Liver (tissue), 9 donors: ENCODE results near the gene MARCHF9. TPM values are rescaled to one million over a fixed set of nuclear protein-coding genes. Genes with fewer than 3 reads are reported as not detected.

Source experiments
- DNase-seq: peaks from one replicate; pipeline ENCODE4 v3.0.0-alpha.2; 2017; ENCODE audit warnings: low spot score
- H3K27ac ChIP-seq, 2 donors: one replicate each; pipeline ENCODE4 v1.7.0; 2013; ENCODE audit warnings: inconsistent platforms in 2 of 2, low read length in 2 of 2, control low read depth in 1 of 2, low read depth in 1 of 2, mild to moderate bottlenecking in 1 of 2
- H3K27me3 ChIP-seq, 4 donors: one replicate each; pipeline versions ENCODE4 v1.6.1 to v1.7.0; 2013; ENCODE audit warnings: low read length in 3 of 4, inconsistent platforms in 1 of 4, mild to moderate bottlenecking in 1 of 4, moderate library complexity in 1 of 4; ENCODE audit not compliant: control insufficient read depth in 4 of 4, insufficient read depth in 4 of 4
- H3K36me3 ChIP-seq, 4 donors: one replicate each; pipeline versions ENCODE4 v1.6.1 to v1.7.0; 2013; ENCODE audit warnings: low read length in 3 of 4, mild to moderate bottlenecking in 3 of 4, low read depth in 1 of 4, moderate library complexity in 1 of 4; ENCODE audit not compliant: control insufficient read depth in 4 of 4, insufficient read depth in 3 of 4
- H3K4me1 ChIP-seq, 4 donors: one replicate each; pipeline versions ENCODE4 v1.6.1 to v1.7.0; 2013; ENCODE audit warnings: low read length in 3 of 4, mild to moderate bottlenecking in 3 of 4, moderate library complexity in 1 of 4; ENCODE audit not compliant: control insufficient read depth in 4 of 4, insufficient read depth in 4 of 4
- H3K4me3 ChIP-seq, 3 donors: one replicate each; pipeline versions ENCODE4 v1.6.1 to v1.7.0; 2013; ENCODE audit warnings: low read length in 3 of 3, control low read depth in 1 of 3, low read depth in 1 of 3, mild to moderate bottlenecking in 1 of 3
- H3K9ac ChIP-seq, 2 donors: one replicate each; pipeline ENCODE4 v1.7.0; 2013; ENCODE audit warnings: low read length in 2 of 2, mild to moderate bottlenecking in 2 of 2, moderate library complexity in 2 of 2, control low read depth in 1 of 2, low read depth in 1 of 2
- H3K9me3 ChIP-seq, 4 donors: one replicate each; pipeline versions ENCODE4 v1.6.1 to v1.7.0; 2013; ENCODE audit warnings: low read length in 3 of 4; ENCODE audit not compliant: control insufficient read depth in 4 of 4
- CTCF ChIP-seq: fragments of 150-350 bp; IDR thresholded peaks from 2 replicates; pipeline ENCODE4 v1.5.1; 2017; ENCODE audit warnings: improper control_type of control experiment, low read depth, low read length; ENCODE audit not compliant: missing input control
- EGR1 ChIP-seq, 2 donors: IDR thresholded peaks; 2 replicates each; pipeline ENCODE4 v1.6.1; 2016 to 2018; ENCODE audit warnings: antibody characterized with exemption in 2 of 2, low read depth in 2 of 2
- FOXA1 ChIP-seq: IDR thresholded peaks from 2 replicates; pipeline ENCODE4 v1.6.1; 2016; ENCODE audit warnings: antibody characterized with exemption
- FOXA2 ChIP-seq: IDR thresholded peaks from 2 replicates; pipeline ENCODE4 v1.6.1; 2016; ENCODE audit warnings: antibody characterized with exemption
- GABPA ChIP-seq, 2 donors: IDR thresholded peaks in 1 of 2; conservative IDR thresholded peaks in 1 of 2; 2 replicates each; pipeline ENCODE4 v1.6.1; 2016; ENCODE audit warnings: antibody characterized with exemption in 2 of 2, mild to moderate bottlenecking in 1 of 2, moderate library complexity in 1 of 2
- HNF4A ChIP-seq, 2 donors: conservative IDR thresholded peaks; 2 replicates each; pipeline ENCODE4 v1.6.1; 2016; ENCODE audit warnings: antibody characterized with exemption in 2 of 2, mild to moderate bottlenecking in 2 of 2
- JUND ChIP-seq, 2 donors: IDR thresholded peaks; 2 replicates each; pipeline ENCODE4 v1.6.1; 2016; ENCODE audit warnings: antibody characterized with exemption in 2 of 2
- NR2F2 ChIP-seq: IDR thresholded peaks from 2 replicates; pipeline ENCODE4 v1.6.1; 2016; ENCODE audit warnings: antibody characterized with exemption
- RAD21 ChIP-seq, 2 donors: IDR thresholded peaks; 2 replicates each; pipeline ENCODE4 v1.6.1; 2016; ENCODE audit warnings: antibody characterized with exemption in 2 of 2, mild to moderate bottlenecking in 2 of 2
- RXRA ChIP-seq, 2 donors: IDR thresholded peaks; 2 replicates each; pipeline ENCODE4 v1.6.1; 2017 to 2018; ENCODE audit warnings: antibody characterized with exemption in 2 of 2, mild to moderate bottlenecking in 1 of 2
- SP1 ChIP-seq: IDR thresholded peaks from 2 replicates; pipeline ENCODE4 v1.6.1; 2018; ENCODE audit warnings: antibody characterized with exemption, mild to moderate bottlenecking
- TAF1 ChIP-seq: conservative IDR thresholded peaks from 2 replicates; pipeline ENCODE4 v1.6.1; 2016; ENCODE audit warnings: antibody characterized with exemption, mild to moderate bottlenecking
- YY1 ChIP-seq: IDR thresholded peaks from 2 replicates; pipeline ENCODE4 v1.6.1; 2016; ENCODE audit warnings: antibody characterized with exemption, mild to moderate bottlenecking
- WGBS: extraction: QIAGEN DNeasy Blood & Tissue Kit; methylation state at CpG from one replicate; pipeline ENCODE4 v1.1.7; 2013; 5-methylcytosine and 5-hydroxymethylcytosine counted together
- polyA plus RNA-seq, 2 donors: library from polyadenylated mRNA; stranded (reverse) in 1 of 2; unstranded in 1 of 2; fragments of 200-250 nt in 1 of 2; fragments of >200 nt in 1 of 2; fragmentation: Nextera tagmentation in 1 of 2; extraction: Ambion mirVana in 1 of 2; gene quantifications; one replicate each; pipeline versions ENCODE4 v1.2.1 to v1.2.3, GENCODE V29; 2013 to 2015
- total RNA-seq, 2 donors: library from RNA; depleted of rRNA; stranded (reverse); fragments of >200 nt; gene quantifications; one replicate each; pipeline ENCODE4 v1.2.3, GENCODE V29; 2014
- TF ChIP-seq, protein P1 (sequence below): IDR thresholded peaks from 2 replicates; pipeline ENCODE4 v1.6.1; 2016; ENCODE audit warnings: antibody characterized with exemption
- TF ChIP-seq, protein P2 (sequence below): IDR thresholded peaks from 2 replicates; pipeline ENCODE4 v1.6.1; 2016; ENCODE audit warnings: antibody characterized with exemption
- TF ChIP-seq, protein P3 (sequence below): IDR thresholded peaks from 2 replicates; pipeline ENCODE4 v1.6.1; 2016; ENCODE audit warnings: antibody characterized with exemption, mild to moderate bottlenecking
- TF ChIP-seq, protein P4 (sequence below): IDR thresholded peaks from 2 replicates; pipeline ENCODE4 v1.6.1; 2016; ENCODE audit warnings: antibody characterized with exemption
- donor health status: healthy.
- donor health status: healthy.
- donor health status: healthy.
- donor health status: healthy.
- donor health status: healthy.

Gene MARCHF9
- total and polyA plus RNA-seq, 4 donors: 1.1 to 3.0 (median 2.2) TPM

- H3K4me1 ChIP-seq: peaks cover 0 to 14% (median 9%) of the 10 kb centered on the region in 4 donors
- no peaks in the 10 kb centered on the region for H3K27me3 ChIP-seq
- no peak overlapping the region for H3K27ac ChIP-seq
- H3K4me3 ChIP-seq: no peak overlapping the region
- WGBS: 64% methylated on average over 11 of the region's 11 CpGs
- H3K36me3 ChIP-seq: peaks cover 7 to 38% (median 32%) of the 10 kb centered on the region in 4 donors
- TF ChIP-seq JUND (IDR thresholded peaks at IDR 0.05): no peak
- no peak for TF ChIP-seq SP1
- TF ChIP-seq, protein P1, sequence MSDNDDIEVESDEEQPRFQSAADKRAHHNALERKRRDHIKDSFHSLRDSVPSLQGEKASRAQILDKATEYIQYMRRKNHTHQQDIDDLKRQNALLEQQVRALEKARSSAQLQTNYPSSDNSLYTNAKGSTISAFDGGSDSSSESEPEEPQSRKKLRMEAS: no peak
- no peak for TF ChIP-seq NR2F2
- TF ChIP-seq RAD21 (IDR thresholded peaks at IDR 0.05): no peak
- no peak for TF ChIP-seq FOXA1
- H3K9ac ChIP-seq: no peak overlapping the region
- no peak for DNase-seq
- H3K9me3 ChIP-seq: no peaks in the 10 kb centered on the region
These were observed 31.9 kb upstream of the MARCHF9 start for GRCh38 chr12:57722716-57723629.

DNA sequence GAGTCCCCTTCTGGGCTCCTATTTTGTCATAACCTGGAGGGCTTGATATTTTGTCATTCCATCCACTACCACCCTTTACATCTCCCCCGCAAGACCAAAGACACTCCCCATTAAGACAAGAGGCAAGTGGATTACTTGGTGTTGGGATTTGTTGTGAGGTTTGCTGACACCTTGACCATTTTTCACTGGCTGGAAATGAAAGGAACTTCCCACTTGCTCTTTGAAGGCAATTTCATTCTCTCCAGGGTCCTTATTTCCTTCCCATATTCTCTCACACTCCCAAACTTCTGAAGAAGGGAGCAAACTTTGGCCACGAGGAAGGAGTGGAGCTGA lies 31.3 kb upstream of the MARCHF9 start:
- Histone ChIP-seq H3K4me1 (peaks cover 0 to 14% (median 9%) of the 10 kb centered on the region in 4 donors), H3K27me3 (no peaks in the 10 kb centered on the region), H3K9ac (no peak overlapping the region), H3K36me3 (peaks cover 7 to 32% (median 25%) of the 10 kb centered on the region in 4 donors), H3K4me3 (no peak overlapping the region), H3K9me3 (no peaks in the 10 kb centered on the region), H3K27ac (no peak overlapping the region)
- no peak for TF ChIP-seq NR2F2
- TF ChIP-seq, protein P2, sequence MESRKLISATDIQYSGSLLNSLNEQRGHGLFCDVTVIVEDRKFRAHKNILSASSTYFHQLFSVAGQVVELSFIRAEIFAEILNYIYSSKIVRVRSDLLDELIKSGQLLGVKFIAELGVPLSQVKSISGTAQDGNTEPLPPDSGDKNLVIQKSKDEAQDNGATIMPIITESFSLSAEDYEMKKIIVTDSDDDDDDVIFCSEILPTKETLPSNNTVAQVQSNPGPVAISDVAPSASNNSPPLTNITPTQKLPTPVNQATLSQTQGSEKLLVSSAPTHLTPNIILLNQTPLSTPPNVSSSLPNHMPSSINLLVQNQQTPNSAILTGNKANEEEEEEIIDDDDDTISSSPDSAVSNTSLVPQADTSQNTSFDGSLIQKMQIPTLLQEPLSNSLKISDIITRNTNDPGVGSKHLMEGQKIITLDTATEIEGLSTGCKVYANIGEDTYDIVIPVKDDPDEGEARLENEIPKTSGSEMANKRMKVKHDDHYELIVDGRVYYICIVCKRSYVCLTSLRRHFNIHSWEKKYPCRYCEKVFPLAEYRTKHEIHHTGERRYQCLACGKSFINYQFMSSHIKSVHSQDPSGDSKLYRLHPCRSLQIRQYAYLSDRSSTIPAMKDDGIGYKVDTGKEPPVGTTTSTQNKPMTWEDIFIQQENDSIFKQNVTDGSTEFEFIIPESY: no peak
- TF ChIP-seq, protein P3, sequence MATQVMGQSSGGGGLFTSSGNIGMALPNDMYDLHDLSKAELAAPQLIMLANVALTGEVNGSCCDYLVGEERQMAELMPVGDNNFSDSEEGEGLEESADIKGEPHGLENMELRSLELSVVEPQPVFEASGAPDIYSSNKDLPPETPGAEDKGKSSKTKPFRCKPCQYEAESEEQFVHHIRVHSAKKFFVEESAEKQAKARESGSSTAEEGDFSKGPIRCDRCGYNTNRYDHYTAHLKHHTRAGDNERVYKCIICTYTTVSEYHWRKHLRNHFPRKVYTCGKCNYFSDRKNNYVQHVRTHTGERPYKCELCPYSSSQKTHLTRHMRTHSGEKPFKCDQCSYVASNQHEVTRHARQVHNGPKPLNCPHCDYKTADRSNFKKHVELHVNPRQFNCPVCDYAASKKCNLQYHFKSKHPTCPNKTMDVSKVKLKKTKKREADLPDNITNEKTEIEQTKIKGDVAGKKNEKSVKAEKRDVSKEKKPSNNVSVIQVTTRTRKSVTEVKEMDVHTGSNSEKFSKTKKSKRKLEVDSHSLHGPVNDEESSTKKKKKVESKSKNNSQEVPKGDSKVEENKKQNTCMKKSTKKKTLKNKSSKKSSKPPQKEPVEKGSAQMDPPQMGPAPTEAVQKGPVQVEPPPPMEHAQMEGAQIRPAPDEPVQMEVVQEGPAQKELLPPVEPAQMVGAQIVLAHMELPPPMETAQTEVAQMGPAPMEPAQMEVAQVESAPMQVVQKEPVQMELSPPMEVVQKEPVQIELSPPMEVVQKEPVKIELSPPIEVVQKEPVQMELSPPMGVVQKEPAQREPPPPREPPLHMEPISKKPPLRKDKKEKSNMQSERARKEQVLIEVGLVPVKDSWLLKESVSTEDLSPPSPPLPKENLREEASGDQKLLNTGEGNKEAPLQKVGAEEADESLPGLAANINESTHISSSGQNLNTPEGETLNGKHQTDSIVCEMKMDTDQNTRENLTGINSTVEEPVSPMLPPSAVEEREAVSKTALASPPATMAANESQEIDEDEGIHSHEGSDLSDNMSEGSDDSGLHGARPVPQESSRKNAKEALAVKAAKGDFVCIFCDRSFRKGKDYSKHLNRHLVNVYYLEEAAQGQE: no peak
- TF ChIP-seq EGR1 (IDR thresholded peaks at IDR 0.05; ENCODE audit: low read depth in 2 of 2): no peak
- no peak for TF ChIP-seq GABPA (IDR thresholded peaks at IDR 0.05 in 1 of 2, conservative IDR thresholded peaks at IDR 0.05 in 1 of 2)
- no peak for TF ChIP-seq FOXA2
- TF ChIP-seq RAD21 (IDR thresholded peaks at IDR 0.05): no peak
- no peak for TF ChIP-seq TAF1
- no peak for TF ChIP-seq RXRA (IDR thresholded peaks at IDR 0.05)
- no peak for TF ChIP-seq JUND (IDR thresholded peaks at IDR 0.05)
- TF ChIP-seq, protein P4, sequence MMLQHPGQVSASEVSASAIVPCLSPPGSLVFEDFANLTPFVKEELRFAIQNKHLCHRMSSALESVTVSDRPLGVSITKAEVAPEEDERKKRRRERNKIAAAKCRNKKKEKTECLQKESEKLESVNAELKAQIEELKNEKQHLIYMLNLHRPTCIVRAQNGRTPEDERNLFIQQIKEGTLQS: no peak
- TF ChIP-seq YY1: no peak
- no peak for TF ChIP-seq HNF4A (conservative IDR thresholded peaks at IDR 0.05)
- TF ChIP-seq CTCF: no peak
- TF ChIP-seq FOXA1: no peak
- TF ChIP-seq, protein P1: no peak
- no peak for TF ChIP-seq SP1
- WGBS: 76% methylated on average over 2 of the region's 2 CpGs
- DNase-seq: no peak
